OCI-LY3 (cell line): ENCODE data around the gene TEAD3.

Source experiments
- H2AFZ ChIP-seq: fragments of 200-600, 300-600 bp; shearing (Covaris generic); 2 replicates; pipeline ENCODE4 v1.6.0; 2014; ENCODE audit warnings: antibody characterized with exemption, low read depth, low read length
- H3K27ac ChIP-seq: fragments of 200-600, 300-600 bp; sonication (generic); 2 replicates; pipeline ENCODE4 v1.5.1; 2014; ENCODE audit warnings: mild to moderate bottlenecking, low read length, moderate library complexity, mixed read lengths
- H3K27me3 ChIP-seq: fragments of 200-600, 300-600 bp; sonication (generic); 2 replicates; pipeline ENCODE4 v1.6.1; 2014; ENCODE audit warnings: low read depth, low read length, mixed read lengths
- H3K36me3 ChIP-seq: fragments of 200-600, 300-600 bp; sonication (generic); replicated peaks from 2 replicates; pipeline ENCODE3; 2014; ENCODE audit warnings: low read depth, low read length, mixed read lengths
- H3K4me1 ChIP-seq: fragments of 300-600, 200-600 bp; sonication (generic); 2 replicates; pipeline ENCODE4 v1.6.1; 2014; ENCODE audit warnings: low read length, mixed read lengths
- H3K4me2 ChIP-seq: fragments of 200-600, 300-600 bp; sonication (generic); 2 replicates; pipeline ENCODE4 v1.6.1; 2014; ENCODE audit warnings: low read length, mixed read lengths
- H3K4me3 ChIP-seq: fragments of 300-600, 200-600 bp; sonication (generic); 2 replicates; pipeline ENCODE4 v1.5.1; 2014; ENCODE audit warnings: antibody characterized with exemption, mild to moderate bottlenecking, low read length, moderate library complexity
- H3K79me2 ChIP-seq: fragments of 300-600, 200-600 bp; shearing (Covaris generic); 2 replicates; pipeline ENCODE4 v1.6.1; 2014; ENCODE audit warnings: mild to moderate bottlenecking, low read length, mixed read lengths
- H3K9ac ChIP-seq: fragments of 300-600, 200-600 bp; shearing (Covaris generic); 2 replicates; pipeline ENCODE4 v1.6.0; 2014; ENCODE audit warnings: mild to moderate bottlenecking, low read length, moderate library complexity
- H3K9me3 ChIP-seq: fragments of 200-600, 300-600 bp; shearing (Covaris generic); 2 replicates; pipeline ENCODE4 v1.6.1; 2014; ENCODE audit warnings: low read length, mixed read lengths; ENCODE audit not compliant: insufficient read depth
- H4K20me1 ChIP-seq: fragments of 200-600, 300-600 bp; sonication (generic); 2 replicates; pipeline ENCODE4 v1.6.1; 2016; ENCODE audit warnings: low read length, mixed read lengths; ENCODE audit not compliant: insufficient read depth
- EZH2phosphoT487 ChIP-seq: fragments of 200-600 bp; shearing (Covaris generic); IDR thresholded peaks from 2 replicates; pipeline ENCODE4 v1.6.1; 2018; ENCODE audit warnings: antibody characterized with exemption, mixed run types, low read depth
- TF ChIP-seq, protein P1 (sequence below): fragments of 200-600, 300-600 bp; sonication (generic); IDR thresholded peaks from 2 replicates; pipeline ENCODE4 v1.5.1; 2014; ENCODE audit warnings: antibody characterized with exemption, low read length, low read depth

The TEAD3 gene

DNA sequence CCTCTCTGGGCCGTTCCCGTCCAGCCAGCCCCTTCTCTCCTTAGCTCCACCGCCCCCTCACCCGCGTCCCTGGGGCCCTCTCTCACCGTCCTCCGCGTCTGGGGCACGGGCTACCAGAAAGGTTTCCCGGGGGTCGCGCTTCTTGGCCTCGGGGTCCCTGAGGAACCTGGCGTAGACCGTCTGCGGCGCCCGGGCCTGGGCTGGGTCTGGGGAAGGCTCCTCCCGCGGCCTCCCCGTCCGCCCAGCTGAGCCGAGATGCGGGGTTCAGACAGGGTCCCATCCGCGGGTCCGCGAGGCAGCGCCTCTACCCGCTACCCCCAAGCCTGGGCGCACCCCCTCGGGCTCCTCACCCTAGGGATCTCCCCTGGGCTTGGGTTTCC lies 14.7 kb upstream of the TEAD3 start:
- Histone ChIP-seq H3K9me3 (no peaks in the 10 kb centered on the region), H3K4me3 (no peak overlapping the region), H3K4me1 (no peaks in the 10 kb centered on the region), H3K27ac (no peak overlapping the region), H3K9ac (no peak overlapping the region), H3K79me2 (no peaks in the 10 kb centered on the region), H3K27me3 (0 out of 2 replicates have a peak, but pooled peaks cover 2% of the 10 kb centered on the region), H4K20me1 (no peaks in the 10 kb centered on the region), H3K4me2 (no peak overlapping the region), H2AFZ (no peak overlapping the region), H3K36me3 (no peaks in the 10 kb centered on the region)
- TF ChIP-seq, protein P1, sequence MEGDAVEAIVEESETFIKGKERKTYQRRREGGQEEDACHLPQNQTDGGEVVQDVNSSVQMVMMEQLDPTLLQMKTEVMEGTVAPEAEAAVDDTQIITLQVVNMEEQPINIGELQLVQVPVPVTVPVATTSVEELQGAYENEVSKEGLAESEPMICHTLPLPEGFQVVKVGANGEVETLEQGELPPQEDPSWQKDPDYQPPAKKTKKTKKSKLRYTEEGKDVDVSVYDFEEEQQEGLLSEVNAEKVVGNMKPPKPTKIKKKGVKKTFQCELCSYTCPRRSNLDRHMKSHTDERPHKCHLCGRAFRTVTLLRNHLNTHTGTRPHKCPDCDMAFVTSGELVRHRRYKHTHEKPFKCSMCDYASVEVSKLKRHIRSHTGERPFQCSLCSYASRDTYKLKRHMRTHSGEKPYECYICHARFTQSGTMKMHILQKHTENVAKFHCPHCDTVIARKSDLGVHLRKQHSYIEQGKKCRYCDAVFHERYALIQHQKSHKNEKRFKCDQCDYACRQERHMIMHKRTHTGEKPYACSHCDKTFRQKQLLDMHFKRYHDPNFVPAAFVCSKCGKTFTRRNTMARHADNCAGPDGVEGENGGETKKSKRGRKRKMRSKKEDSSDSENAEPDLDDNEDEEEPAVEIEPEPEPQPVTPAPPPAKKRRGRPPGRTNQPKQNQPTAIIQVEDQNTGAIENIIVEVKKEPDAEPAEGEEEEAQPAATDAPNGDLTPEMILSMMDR: no peak
- no peak for TF ChIP-seq EZH2phosphoT487

- Histone ChIP-seq H2AFZ (no peak overlapping the region), H3K36me3 (no peaks in the 10 kb centered on the region), H3K79me2 (no peaks in the 10 kb centered on the region), H3K9me3 (no peaks in the 10 kb centered on the region), H3K27ac (no peak overlapping the region), H3K4me2 (no peak overlapping the region), H3K4me1 (no peaks in the 10 kb centered on the region), H3K4me3 (no peak overlapping the region), H3K27me3 (0 out of 2 replicates have a peak, but pooled peaks cover 2% of the 10 kb centered on the region), H3K9ac (no peak overlapping the region), H4K20me1 (no peaks in the 10 kb centered on the region)
- TF ChIP-seq, protein P1: no peak
- TF ChIP-seq EZH2phosphoT487: no peak
Measured at GRCh38 chr6:35510916-35511561, 14.2 kb upstream of the TEAD3 start.

GRCh38 chr6:35508542-35508941 lies 11.7 kb upstream of the TEAD3 start:
- Histone ChIP-seq H3K4me2 (no peak overlapping the region), H3K9me3 (no peaks in the 10 kb centered on the region), H3K9ac (no peak overlapping the region), H4K20me1 (no peaks in the 10 kb centered on the region), H3K4me1 (no peaks in the 10 kb centered on the region), H3K36me3 (no peaks in the 10 kb centered on the region), H3K27ac (no peak overlapping the region), H3K4me3 (no peak overlapping the region), H2AFZ (no peak overlapping the region), H3K79me2 (no peaks in the 10 kb centered on the region), H3K27me3 (0 out of 2 replicates have a peak, but pooled peaks cover 2% of the 10 kb centered on the region)
- TF ChIP-seq, protein P1: no peak
- TF ChIP-seq EZH2phosphoT487: no peak

DNA sequence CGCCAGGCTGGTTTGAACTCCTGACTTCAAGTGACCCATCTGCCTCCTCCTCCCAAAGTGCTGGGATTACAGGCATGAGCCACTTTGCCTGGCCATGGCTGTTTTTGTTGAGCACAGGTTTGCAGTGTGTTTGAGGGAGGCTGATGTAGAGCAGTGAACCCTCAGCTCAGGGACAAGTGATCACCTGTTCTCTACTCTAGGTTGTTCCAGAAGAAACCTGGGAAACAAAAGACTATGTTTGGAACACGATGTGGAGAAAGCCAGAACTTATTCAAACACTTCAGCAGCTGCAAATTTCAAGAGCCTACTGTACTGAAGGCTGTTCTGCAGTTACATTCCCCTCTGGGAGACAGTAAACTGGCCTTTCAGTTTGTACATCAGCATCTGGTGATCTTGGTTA lies 11.1 kb upstream of the TEAD3 start:
- Histone ChIP-seq H3K4me2 (no peak overlapping the region), H3K9ac (no peak overlapping the region), H3K27ac (no peak overlapping the region), H2AFZ (no peak overlapping the region), H3K9me3 (no peaks in the 10 kb centered on the region), H3K4me3 (no peak overlapping the region), H4K20me1 (no peaks in the 10 kb centered on the region), H3K79me2 (no peaks in the 10 kb centered on the region), H3K27me3 (0 out of 2 replicates have a peak, but pooled peaks cover 2% of the 10 kb centered on the region), H3K36me3 (no peaks in the 10 kb centered on the region), H3K4me1 (no peaks in the 10 kb centered on the region)
- TF ChIP-seq, protein P1: no peak
- TF ChIP-seq EZH2phosphoT487: no peak
